ENCODE measurements around the gene RAP2A. TPM values are rescaled to one million over a fixed set of nuclear protein-coding genes. Genes with fewer than 3 reads are reported as not detected.

The RAP2A gene
- 14.0 and 17.3 TPM in 2 replicates for total RNA-seq

GRCh38 chr13:97433727-97434396 is at the start of gene RAP2A:
TSS of gene RAP2A (plus strand) at chr13:97434169. CDS start at chr13:97434471, 302 bp downstream.

Other genes with a start within 250 kb of the RAP2A start
- gene MBNL2, start 211.8 kb upstream of the RAP2A start, total RNA-seq = 27.4 and 39.0 TPM in 2 replicates